IPS-11a (cell line): ENCODE measurements around the gene TANGO2.
"Not testable (repeated sequence)": the region's sequence is repeated elsewhere in the genome, so short reads cannot be mapped to it uniquely, and the experiment has no call there.

ENCODE experiments used
- H3K4me3 ChIP-seq: one replicate; pipeline ENCODE4 v1.5.1; 2013; ENCODE audit warnings: low read depth, low read length, control low read depth

The TANGO2 gene

DNA sequence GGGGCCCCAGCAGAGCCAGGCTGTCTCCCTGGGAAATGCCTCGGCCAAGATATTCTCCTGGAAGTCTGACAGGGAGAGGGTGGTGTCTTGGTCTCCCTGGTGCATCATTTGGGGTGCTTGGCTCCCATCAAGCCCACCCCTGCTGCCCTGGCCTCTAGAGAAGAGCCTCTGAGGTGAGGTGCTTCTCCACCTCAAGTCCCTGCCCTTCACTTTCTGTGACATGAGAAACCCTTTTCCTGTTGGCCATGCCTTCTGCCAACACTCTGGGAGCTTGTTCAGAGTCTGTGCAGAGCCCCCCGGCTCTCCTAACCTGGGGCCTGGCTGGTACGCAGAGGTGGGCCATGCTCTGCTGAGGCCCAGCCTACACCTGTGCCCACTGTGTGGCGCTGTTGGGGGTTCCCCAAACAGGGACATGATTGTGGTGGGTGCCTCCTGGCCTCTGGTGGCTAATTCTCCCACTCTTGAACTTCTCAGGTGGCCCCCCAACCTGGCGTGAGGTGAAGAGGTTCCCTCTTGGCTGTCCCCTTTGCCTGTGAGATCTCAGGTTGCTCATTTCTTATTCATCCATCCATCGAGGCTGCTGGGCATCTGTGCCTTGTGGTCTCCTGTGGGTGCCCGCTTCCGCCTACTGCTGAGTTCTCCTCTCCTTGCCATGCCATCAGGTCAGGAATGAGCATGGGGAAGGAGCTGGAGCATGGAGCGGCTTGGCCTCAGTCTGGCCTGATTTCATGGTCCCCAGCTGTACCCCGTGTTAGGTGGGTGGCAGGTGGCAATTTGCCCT is 40.0 kb downstream of the TANGO2 start:
- no peak overlapping the region for H3K4me3 ChIP-seq

GRCh38 chr22:20061481-20061861 is 40.6 kb downstream of the TANGO2 start:
- H3K4me3 ChIP-seq: no peak overlapping the region

GRCh38 chr22:20062043-20062765 is 41.3 kb downstream of the TANGO2 start:
- H3K4me3 ChIP-seq: no peak overlapping the region

DNA sequence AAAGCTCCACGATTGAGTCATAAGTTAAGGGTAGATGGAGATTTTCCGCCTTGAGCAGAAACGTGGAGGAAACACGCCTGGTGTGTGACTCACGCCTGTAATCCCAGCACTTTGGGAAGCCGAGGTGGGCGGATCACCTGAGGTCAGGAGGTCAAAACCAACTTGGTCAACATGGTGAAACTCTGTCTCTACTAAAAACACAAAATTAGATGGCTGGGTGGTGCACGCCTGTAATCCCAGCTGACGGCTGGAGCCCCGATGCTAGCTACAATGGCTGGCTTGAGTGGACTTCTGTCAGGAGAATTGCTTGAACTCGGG is 41.8 kb downstream of the TANGO2 start:
- H3K4me3 ChIP-seq: no peak overlapping the region

DNA sequence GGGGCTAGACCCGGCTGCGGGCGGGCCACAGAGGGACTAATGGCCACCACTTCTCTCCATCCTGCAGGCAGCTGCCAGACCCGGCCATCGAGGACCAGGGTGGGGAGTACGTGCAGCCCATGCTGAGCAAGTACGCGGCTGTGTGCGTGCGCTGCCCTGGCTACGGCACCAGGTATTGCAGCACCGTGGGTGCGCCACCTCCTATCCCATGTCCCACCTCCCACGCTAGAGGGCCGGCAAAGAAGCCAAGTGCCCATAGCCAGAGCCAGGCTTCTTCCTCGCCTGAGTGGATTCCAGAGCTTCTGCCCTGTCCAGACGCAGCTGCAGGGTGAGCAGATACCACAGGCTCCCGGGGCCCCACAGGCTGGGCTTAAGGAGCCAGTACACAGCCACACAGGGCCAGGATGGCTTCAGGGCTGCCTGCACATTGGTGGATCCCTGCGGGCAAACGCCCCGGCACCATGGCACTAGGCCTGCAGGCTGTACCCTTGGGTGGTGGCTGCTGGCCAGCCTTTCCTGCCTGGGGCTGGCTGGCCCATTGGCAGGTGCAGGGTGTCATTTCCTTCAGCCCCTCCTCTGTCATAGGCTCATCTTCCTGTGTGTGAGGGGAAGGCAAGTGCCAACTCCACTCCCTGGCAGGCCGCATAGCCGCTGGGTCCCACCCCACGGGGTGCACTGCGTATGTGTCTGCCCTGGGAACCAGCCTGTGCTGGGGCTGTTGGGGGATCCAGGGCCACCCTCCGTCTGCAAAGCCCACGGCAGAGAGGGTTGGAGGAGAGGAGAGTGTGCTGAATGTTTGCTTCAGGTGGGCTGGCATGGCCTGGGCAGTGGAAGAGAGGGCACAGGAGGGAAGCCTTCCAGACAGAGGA is 42.6 kb downstream of the TANGO2 start:
- no peak overlapping the region for H3K4me3 ChIP-seq

- no peak overlapping the region for H3K4me3 ChIP-seq
Observed at GRCh38 chr22:20064140-20064480, 43.2 kb downstream of the TANGO2 start.

GRCh38 chr22:20064545-20065262 is 43.8 kb downstream of the TANGO2 start:
- H3K4me3 ChIP-seq: no peak overlapping the region

DNA sequence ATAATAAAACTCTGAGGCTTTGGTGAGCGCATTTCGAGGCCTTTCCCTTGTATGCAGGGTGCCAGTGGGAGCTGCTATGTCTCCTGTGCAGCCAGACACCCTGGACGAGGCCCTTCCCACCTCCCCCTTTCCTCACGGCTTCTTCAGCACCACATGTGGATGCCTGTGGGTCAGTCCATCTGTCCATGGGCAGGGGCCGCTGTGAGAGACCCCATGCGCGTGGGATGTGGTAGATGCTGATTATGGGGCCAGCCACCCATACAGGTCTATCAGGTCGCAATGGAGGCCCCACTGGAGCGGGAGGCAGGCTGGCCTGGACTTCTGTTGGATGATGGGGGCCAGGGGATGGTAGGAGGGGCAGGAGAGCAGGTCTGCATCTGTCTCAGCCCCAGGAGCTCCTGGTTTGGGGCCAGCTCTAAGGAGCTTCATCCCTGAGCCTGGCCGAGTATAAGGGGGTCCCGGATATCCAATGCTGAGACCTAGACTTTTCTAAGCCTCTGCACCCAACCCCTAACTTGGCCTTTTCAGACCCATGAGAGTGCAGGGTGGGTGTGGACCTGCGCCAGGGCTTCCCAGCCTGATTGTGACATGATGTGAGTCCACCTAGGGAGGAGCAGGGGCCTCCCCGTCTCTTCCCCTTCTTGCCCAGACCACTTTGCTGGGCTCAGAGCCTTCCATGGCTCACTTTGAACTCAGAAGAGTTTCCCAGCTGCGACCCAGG is 45.1 kb downstream of the TANGO2 start:
- H3K4me3 ChIP-seq: no peak overlapping the region

DNA sequence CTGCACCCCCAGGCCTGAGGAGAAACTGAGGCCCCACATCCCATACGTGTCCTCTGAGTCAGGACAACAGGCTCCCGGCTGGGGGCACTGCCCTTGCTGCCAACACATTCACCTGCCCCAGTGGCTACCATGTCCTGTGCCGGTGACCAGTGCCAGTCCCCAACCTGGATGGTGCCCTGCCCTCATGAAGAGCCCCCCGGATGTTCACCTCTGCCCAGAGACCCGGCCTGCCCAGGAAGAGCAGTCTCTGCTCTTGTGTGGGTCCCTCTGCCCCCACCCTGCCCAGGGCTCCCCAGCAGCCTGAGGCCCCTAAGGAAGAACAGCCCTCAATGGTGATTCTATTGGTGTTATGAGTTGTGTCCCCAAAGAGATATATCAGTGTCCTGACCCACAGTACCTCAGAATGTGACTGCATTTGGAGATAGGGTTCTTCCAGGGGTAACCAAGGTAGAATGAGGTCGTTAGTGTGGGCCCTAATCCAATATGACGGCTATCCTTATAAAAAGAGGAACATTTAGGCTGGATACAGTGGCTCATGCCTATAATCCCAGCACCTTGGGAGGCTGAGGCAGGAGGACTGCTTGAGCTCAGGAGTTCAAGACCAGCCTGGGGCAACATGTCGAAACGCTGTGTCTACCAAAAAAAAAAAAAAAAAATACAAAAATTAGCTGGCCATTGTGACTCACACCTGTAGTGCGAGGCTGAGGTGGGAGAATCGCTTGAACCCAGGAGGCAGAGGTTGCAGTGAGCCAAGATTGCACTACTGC is 45.9 kb downstream of the TANGO2 start:
- H3K4me3 ChIP-seq: no peak overlapping the region

DNA sequence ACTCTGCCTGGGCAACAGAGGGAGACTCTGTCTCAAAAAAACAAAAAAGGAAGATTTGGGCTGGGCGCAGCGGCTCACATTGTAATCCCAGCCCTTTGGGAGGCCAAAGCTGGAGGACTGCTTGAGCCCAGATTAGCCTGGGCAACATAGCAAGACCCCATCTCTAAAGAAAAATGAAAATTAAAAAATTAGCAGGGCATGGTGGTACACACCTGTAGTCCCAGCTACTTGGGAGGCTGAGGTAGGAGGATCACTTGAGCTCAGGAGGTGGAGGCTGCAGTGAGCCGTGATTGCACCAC is 46.4 kb downstream of the TANGO2 start:
- H3K4me3 ChIP-seq: not testable (repeated sequence)

DNA sequence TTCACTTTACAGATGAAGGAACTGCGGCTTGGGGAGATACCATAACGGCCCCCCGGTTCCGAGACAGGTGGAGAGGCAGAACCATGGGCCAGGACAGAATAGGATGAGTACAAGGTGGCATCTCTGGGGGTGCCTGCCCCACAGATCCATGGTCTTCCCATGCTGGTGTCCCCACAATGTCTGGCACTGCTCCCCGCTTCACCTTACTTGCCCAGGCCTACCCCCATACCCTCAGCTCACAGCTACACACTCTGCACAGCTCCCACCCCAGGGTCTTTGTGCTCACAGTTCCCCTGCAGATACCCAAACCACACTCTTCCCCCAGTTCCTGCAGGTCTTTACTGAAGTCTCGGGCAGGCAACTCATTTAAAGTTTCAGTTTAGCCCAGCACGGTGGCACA is 47.7 kb downstream of the TANGO2 start:
- no peak overlapping the region for H3K4me3 ChIP-seq

DNA sequence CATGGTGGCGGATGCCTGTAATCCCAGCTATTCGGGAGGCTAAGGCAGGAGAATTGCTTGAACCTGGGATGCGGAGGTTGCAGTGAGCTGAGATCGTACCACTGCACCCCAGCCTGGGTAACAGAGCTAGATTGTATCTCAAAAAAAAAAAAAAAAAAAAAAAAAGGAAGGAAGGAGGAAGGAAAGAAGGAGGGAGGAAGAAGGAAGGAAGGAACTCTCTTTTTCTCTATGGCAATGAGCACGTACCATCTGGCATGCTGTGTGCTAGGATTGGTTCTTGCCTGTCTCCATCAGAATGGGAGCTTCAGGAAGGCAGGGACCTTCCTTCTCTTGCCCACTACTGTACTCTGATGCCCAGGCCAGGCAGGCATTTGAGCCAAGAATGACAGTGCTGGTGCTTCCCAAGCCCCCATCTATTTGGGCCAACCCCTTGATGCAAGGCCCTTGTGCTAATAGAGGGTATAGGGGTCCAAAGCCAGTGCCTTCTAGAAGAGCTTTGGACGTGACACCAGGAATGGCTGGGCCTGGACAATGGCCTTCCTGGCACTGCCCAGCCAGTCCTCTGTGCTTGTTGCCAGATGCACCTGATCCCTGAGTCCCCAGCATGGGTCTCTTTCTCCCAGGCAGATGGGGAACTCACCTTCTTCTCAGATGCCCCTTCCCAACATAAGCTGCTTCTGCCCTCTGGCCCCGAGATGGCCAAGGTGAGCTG is 48.6 kb downstream of the TANGO2 start:
- H3K4me3 ChIP-seq: no peak overlapping the region

DNA sequence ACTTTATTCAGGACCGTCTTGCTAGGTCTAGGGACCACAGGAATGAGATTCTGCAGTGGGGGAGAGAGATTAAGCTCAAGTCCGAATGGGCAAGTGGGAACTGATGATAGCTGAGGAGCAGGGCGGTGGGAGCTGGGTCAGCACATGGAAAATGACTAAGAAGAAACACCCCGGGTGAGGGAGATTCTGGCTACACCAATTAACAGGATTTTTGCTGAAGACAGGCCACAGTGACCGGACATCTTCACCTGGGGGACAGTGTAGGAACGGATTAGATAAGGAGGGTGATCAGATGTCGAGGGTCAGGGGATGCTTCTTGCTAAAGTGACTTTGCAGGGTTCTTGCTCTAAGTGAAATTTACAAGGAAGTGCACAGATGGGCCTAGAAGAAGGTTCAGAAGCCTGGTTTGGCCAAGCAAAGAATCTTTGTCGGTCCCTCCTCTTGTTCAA is 50.6 kb downstream of the TANGO2 start:
- H3K4me3 ChIP-seq: no peak overlapping the region

GRCh38 chr22:20076627-20077172 is 55.8 kb downstream of the TANGO2 start:
- H3K4me3 ChIP-seq: no peak overlapping the region

- H3K4me3 ChIP-seq: peak within 1 kb of the TSS; percentile 94
Observed at GRCh38 chr22:20079745-20080444, 59.0 kb downstream of the TANGO2 start, which contains the start of gene DGCR8. Gene DGCR8, plus strand, starts transcription at chr22:20080241. Its CDS starts 5,723 bp downstream, at chr22:20085964.

- H3K4me3 ChIP-seq: peak overlapping the region; percentile 94
Observed at GRCh38 chr22:20080445-20080775, 59.5 kb downstream of the TANGO2 start.

DNA sequence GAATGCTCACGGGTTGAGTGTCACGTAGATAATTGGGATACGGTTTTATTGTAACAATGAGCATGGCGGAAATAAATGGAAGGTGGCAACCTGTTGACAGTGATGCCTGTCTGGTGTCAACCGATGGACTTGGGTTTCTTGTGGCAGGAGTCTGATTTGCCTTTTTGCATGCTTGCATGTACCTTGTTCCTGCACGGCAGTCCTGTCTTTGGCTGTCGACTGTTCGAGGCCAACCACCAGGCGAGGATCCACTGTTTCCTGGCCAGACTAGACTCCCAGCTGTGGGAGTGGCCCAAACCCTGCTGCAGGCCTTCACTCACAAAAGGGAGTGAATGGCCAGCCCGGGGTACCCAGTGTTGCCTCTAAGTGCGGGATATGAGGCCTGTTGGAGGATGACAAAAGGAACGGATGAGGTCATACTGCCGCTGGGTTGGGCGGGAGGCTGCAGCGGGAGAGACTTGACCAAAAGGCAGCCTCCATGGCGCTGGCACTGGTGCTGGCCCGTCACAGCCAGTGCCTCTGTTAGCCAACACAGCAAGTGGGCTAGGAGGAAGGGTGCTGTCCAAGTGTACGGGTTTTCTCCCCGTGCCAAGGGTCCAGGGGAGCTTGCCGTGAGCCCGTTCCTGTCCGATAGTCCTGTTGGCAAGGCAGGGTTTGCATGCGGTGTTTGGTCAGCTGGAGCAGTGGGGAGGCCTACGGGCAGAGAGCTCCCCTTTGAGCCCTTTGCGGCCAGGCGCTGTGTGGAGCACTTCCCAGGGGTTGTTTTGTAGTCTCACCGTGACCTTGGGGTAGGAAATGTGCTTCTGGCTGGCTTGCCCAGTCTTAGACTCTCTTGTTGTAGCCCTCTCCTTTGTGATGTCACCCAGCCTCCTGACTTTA is 60.1 kb downstream of the TANGO2 start:
- peak overlapping the region; percentile 94 for H3K4me3 ChIP-seq
